ENCODE measurements around the gene ODAM. TPM values are rescaled to one million over a fixed set of nuclear protein-coding genes. Genes with fewer than 3 reads are reported as not detected.
"Not testable (repeated sequence)": the region's sequence is repeated elsewhere in the genome, so short reads cannot be mapped to it uniquely, and the experiment has no call there.

ODAM gene
- total RNA-seq, 4 donors from 2014 or later = 1.1 TPM; not detected in 3

GRCh38 chr4:70192895-70193294 lies 2.6 kb upstream of the ODAM start:
- TF ChIP-seq POLR2AphosphoS5 (IDR thresholded peaks at IDR 0.05) = no peak
- TF ChIP-seq CTCF (IDR thresholded peaks at IDR 0.05) = no peak
- no peak for TF ChIP-seq POLR2A (IDR thresholded peaks at IDR 0.05)
- TF ChIP-seq EP300 (IDR thresholded peaks at IDR 0.05) = no peak
- no peaks in the 10 kb centered on the region for H3K36me3 ChIP-seq
- ATAC-seq = no peak
- H3K4me1 ChIP-seq = no peaks in the 10 kb centered on the region
- H3K4me3 ChIP-seq = no peak overlapping the region
- no peaks in the 10 kb centered on the region for H3K27me3 ChIP-seq
- WGBS, 2 donors (ENCODE audit: low coverage in 1 of 2) = 82 to 87% methylated on average over 2 of the region's 2 CpGs
- H3K9me3 ChIP-seq = no peaks in the 10 kb centered on the region
- no peak overlapping the region for H3K27ac ChIP-seq

- Histone ChIP-seq H3K36me3 (no peaks in the 10 kb centered on the region), H3K4me1 (no peaks in the 10 kb centered on the region), H3K4me3 (no peak overlapping the region), H3K27ac (no peak overlapping the region), H3K9me3 (no peaks in the 10 kb centered on the region), H3K27me3 (no peaks in the 10 kb centered on the region)
- no peak for ATAC-seq
- no peak for TF ChIP-seq CTCF (IDR thresholded peaks at IDR 0.05)
- TF ChIP-seq POLR2A (IDR thresholded peaks at IDR 0.05) = no peak
- no peak for TF ChIP-seq EP300 (IDR thresholded peaks at IDR 0.05)
- TF ChIP-seq POLR2AphosphoS5 (IDR thresholded peaks at IDR 0.05) = no peak
- WGBS, 2 donors (ENCODE audit: low coverage in 1 of 2) = 65 to 81% methylated on average over 2 of the region's 2 CpGs
Measured at GRCh38 chr4:70196857-70197256, 1.3 kb downstream of the ODAM start.

- no peaks in the 10 kb centered on the region for H3K36me3 ChIP-seq
- WGBS, 2 donors (ENCODE audit: low coverage in 1 of 2) = 72 to 80% methylated on average over 1 to 2 of the region's 2 CpGs
- ATAC-seq = no peak
- no peaks in the 10 kb centered on the region for H3K9me3 ChIP-seq
- no peaks in the 10 kb centered on the region for H3K4me1 ChIP-seq
- no peaks in the 10 kb centered on the region for H3K27me3 ChIP-seq
- TF ChIP-seq EP300 (IDR thresholded peaks at IDR 0.05) = no peak
- no peak for TF ChIP-seq POLR2A (IDR thresholded peaks at IDR 0.05)
- no peak for TF ChIP-seq CTCF (IDR thresholded peaks at IDR 0.05)
- no peak for TF ChIP-seq POLR2AphosphoS5 (IDR thresholded peaks at IDR 0.05)
- H3K4me3 ChIP-seq = no peak overlapping the region
- no peak overlapping the region for H3K27ac ChIP-seq
Measured at GRCh38 chr4:70197842-70198241, 2.3 kb downstream of the ODAM start.

- Histone ChIP-seq H3K4me3 (no peak overlapping the region), H3K27me3 (no peaks in the 10 kb centered on the region), H3K9me3 (no peaks in the 10 kb centered on the region), H3K27ac (no peak overlapping the region), H3K4me1 (no peaks in the 10 kb centered on the region), H3K36me3 (no peaks in the 10 kb centered on the region)
- WGBS, 2 donors (ENCODE audit: low coverage in 1 of 2) = 79 to 86% methylated on average over 1 of the region's 1 CpG
- ATAC-seq = no peak
- TF ChIP-seq CTCF (IDR thresholded peaks at IDR 0.05) (no peak), EP300 (IDR thresholded peaks at IDR 0.05) (no peak), POLR2AphosphoS5 (IDR thresholded peaks at IDR 0.05) (no peak), POLR2A (IDR thresholded peaks at IDR 0.05) (no peak)
Measured at GRCh38 chr4:70203601-70204000, 8.1 kb downstream of the ODAM start.

GRCh38 chr4:70212752-70213151 lies 17.2 kb downstream of the ODAM start:
- not testable (repeated sequence) for H3K27ac ChIP-seq, H3K36me3 ChIP-seq, H3K9me3 ChIP-seq, H3K4me1 ChIP-seq, ATAC-seq, H3K27me3 ChIP-seq, H3K4me3 ChIP-seq
- no CpG with 5 or more reads among the region's 4 CpGs for WGBS, 2 donors (ENCODE audit: low coverage in 1 of 2)

- not testable (repeated sequence) for ATAC-seq, H3K4me3 ChIP-seq, H3K4me1 ChIP-seq, H3K9me3 ChIP-seq, H3K27ac ChIP-seq, H3K36me3 ChIP-seq, H3K27me3 ChIP-seq
Measured at GRCh38 chr4:70216109-70216508, 20.6 kb downstream of the ODAM start.

GRCh38 chr4:70216550-70216949 lies 21.0 kb downstream of the ODAM start:
- not testable (repeated sequence) for H3K27me3 ChIP-seq, H3K36me3 ChIP-seq, ATAC-seq, H3K27ac ChIP-seq, H3K4me1 ChIP-seq, H3K4me3 ChIP-seq, H3K9me3 ChIP-seq
- WGBS, 2 donors (ENCODE audit: low coverage in 1 of 2) = 100% methylated on average over 1 of the region's 1 CpG

- not testable (repeated sequence) for H3K4me1 ChIP-seq, H3K36me3 ChIP-seq, H3K27me3 ChIP-seq, H3K27ac ChIP-seq, H3K9me3 ChIP-seq, H3K4me3 ChIP-seq, ATAC-seq
- 78 to 92% methylated on average over 1 to 3 of the region's 3 CpGs for WGBS, 2 donors (ENCODE audit: low coverage in 1 of 2)
Measured at GRCh38 chr4:70221389-70221788, 25.9 kb downstream of the ODAM start.

GRCh38 chr4:70221818-70222217 lies 26.3 kb downstream of the ODAM start:
- not testable (repeated sequence) for H3K36me3 ChIP-seq, H3K27me3 ChIP-seq, H3K27ac ChIP-seq, H3K9me3 ChIP-seq, ATAC-seq, H3K4me1 ChIP-seq, H3K4me3 ChIP-seq
